ENCODE measurements around the gene YES1. TPM values are rescaled to one million over a fixed set of nuclear protein-coding genes. Genes with fewer than 3 reads are reported as not detected.

The YES1 gene
- polyA plus RNA-seq, 1 donor (not counting 4 experiments of a cell fraction or from before 2014, with no cell fraction given), result 22.9 TPM

DNA sequence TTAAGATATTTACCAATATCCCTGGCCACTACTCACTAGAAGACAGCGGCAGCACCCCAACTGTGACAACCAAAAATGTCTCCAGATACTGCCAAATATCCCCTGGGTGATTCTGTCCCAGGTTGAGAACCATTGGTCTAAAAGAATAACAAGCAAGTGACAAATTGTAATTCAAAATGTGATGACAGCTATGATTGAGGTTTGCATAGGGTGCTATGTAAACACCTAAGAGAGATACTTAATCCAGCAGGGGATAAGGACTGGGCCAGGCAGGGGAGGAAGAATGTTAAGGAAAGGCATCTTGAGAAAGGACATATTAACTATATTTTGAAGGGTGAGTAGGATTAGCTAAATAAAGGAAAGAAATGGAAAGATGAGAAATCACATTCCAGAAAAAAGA, 61.6 kb downstream of the YES1 start:
- FAIRE-seq (no peak), DNase-seq (ENCODE audit: low read depth, low spot score) (no peak)
- dilution Hi-C loops (cut with MboI; ENCODE audit: extremely low pct_ligation_motif_present, low sequenced_read_pairs), result no loop called here
- H3K9ac ChIP-seq (ENCODE audit: control insufficient read depth, extremely low read depth, insufficient read depth, low read length), result no peak overlapping the region
- H2AFZ ChIP-seq (ENCODE audit: control insufficient read depth, low read length), result no peak overlapping the region
- no peak overlapping the region for H3K4me2 ChIP-seq (ENCODE audit: control insufficient read depth, extremely low read depth, insufficient read depth, low read depth, low read length)
- no peaks in the 10 kb centered on the region for H3K27me3 ChIP-seq (ENCODE audit: control insufficient read depth, extremely low read depth, insufficient read depth, low read length)
- H3K9me1 ChIP-seq (ENCODE audit: control insufficient read depth, extremely low read depth, insufficient read depth, low read length), result no peaks in the 10 kb centered on the region
- no peaks in the 10 kb centered on the region for H4K20me1 ChIP-seq (ENCODE audit: control insufficient read depth, extremely low read depth, insufficient read depth, low read length)
- no peaks in the 10 kb centered on the region for H3K4me1 ChIP-seq (ENCODE audit: control insufficient read depth, extremely low read depth, insufficient read depth, low read length)
- no peaks in the 10 kb centered on the region for H3K9me3 ChIP-seq (ENCODE audit: control insufficient read depth, low read depth, low read length)
- H3K79me2 ChIP-seq (ENCODE audit: control insufficient read depth, insufficient read depth, low read length), result no peaks in the 10 kb centered on the region
- TF ChIP-seq EZH2 (IDR thresholded peaks at IDR 0.05; ENCODE audit: low read length), result no peak
- no peak overlapping the region for H3K27ac ChIP-seq (ENCODE audit: control insufficient read depth, insufficient read depth, low read length)
- no peak overlapping the region for H3K4me3 ChIP-seq (ENCODE audit: control insufficient read depth in 2 of 3, extremely low read depth in 1 of 3, insufficient read depth in 2 of 3, low read depth in 1 of 3, low read length in 3 of 3)
- peaks cover 0 to 4% of the 10 kb centered on the region in 2 experiments for H3K36me3 ChIP-seq (ENCODE audit: control insufficient read depth in 2 of 2, extremely low read depth in 1 of 2, insufficient read depth in 2 of 2, low read length in 2 of 2)

DNA sequence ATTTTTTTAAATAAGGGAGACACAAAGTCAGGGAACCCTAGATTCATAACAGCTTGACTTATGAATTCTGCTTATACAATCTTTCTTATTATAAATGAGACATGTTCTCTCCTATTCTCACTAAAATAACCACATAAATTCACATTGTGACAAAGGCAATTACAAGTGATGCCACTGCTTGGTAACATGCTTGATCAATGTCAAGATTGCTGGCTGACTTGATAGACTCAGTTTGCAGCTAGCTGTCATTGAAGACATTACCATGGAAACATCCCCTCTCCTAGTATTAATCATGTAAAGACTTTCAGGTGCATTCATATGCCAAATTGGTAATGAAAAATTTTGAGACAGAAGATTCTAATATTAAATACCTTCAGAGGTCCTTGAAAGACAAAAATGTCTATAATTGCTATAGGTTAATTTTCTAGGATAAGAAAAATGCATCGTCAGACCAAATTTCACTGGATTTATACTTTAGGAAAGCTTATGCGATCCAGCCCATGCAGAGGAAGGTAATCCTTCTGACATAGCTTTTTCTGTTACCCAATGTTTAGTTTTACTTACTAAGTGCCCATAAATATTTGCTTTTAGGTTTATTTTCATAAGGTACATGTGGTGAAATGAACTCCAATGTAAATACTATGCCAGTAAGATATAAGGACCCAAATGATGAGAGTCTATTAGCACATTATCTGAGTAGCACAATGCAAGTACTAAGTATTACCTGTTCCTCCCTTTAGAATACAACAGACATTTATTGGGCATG, 67.0 kb downstream of the YES1 start:
- H4K20me1 ChIP-seq (ENCODE audit: control insufficient read depth, extremely low read depth, insufficient read depth, low read length), result no peaks in the 10 kb centered on the region
- dilution Hi-C loops (cut with MboI; ENCODE audit: extremely low pct_ligation_motif_present, low sequenced_read_pairs), result loop anchor here (5.0 kb wide), 1 partner anchor 87 kb away; no protein-coding TSS in a partner anchor
- H3K36me3 ChIP-seq (ENCODE audit: control insufficient read depth in 2 of 2, extremely low read depth in 1 of 2, insufficient read depth in 2 of 2, low read length in 2 of 2), result peaks cover 5 to 10% of the 10 kb centered on the region in 2 experiments
- H3K9me1 ChIP-seq (ENCODE audit: control insufficient read depth, extremely low read depth, insufficient read depth, low read length), result no peaks in the 10 kb centered on the region
- no peaks in the 10 kb centered on the region for H3K9me3 ChIP-seq (ENCODE audit: control insufficient read depth, low read depth, low read length)
- FAIRE-seq (no peak), DNase-seq (ENCODE audit: low read depth, low spot score) (no peak)
- no peak overlapping the region for H3K4me3 ChIP-seq (ENCODE audit: control insufficient read depth in 2 of 3, extremely low read depth in 1 of 3, insufficient read depth in 2 of 3, low read depth in 1 of 3, low read length in 3 of 3)
- H3K27ac ChIP-seq (ENCODE audit: control insufficient read depth, insufficient read depth, low read length), result no peak overlapping the region
- no peaks in the 10 kb centered on the region for H3K27me3 ChIP-seq (ENCODE audit: control insufficient read depth, extremely low read depth, insufficient read depth, low read length)
- H3K79me2 ChIP-seq (ENCODE audit: control insufficient read depth, insufficient read depth, low read length), result no peaks in the 10 kb centered on the region
- H3K4me1 ChIP-seq (ENCODE audit: control insufficient read depth, extremely low read depth, insufficient read depth, low read length), result no peaks in the 10 kb centered on the region
- no peak overlapping the region for H2AFZ ChIP-seq (ENCODE audit: control insufficient read depth, low read length)
- no peak for TF ChIP-seq EZH2 (IDR thresholded peaks at IDR 0.05; ENCODE audit: low read length)
- TF ChIP-seq, protein P1, sequence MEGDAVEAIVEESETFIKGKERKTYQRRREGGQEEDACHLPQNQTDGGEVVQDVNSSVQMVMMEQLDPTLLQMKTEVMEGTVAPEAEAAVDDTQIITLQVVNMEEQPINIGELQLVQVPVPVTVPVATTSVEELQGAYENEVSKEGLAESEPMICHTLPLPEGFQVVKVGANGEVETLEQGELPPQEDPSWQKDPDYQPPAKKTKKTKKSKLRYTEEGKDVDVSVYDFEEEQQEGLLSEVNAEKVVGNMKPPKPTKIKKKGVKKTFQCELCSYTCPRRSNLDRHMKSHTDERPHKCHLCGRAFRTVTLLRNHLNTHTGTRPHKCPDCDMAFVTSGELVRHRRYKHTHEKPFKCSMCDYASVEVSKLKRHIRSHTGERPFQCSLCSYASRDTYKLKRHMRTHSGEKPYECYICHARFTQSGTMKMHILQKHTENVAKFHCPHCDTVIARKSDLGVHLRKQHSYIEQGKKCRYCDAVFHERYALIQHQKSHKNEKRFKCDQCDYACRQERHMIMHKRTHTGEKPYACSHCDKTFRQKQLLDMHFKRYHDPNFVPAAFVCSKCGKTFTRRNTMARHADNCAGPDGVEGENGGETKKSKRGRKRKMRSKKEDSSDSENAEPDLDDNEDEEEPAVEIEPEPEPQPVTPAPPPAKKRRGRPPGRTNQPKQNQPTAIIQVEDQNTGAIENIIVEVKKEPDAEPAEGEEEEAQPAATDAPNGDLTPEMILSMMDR (optimal IDR thresholded peaks at IDR 0.05 in 1 of 3, IDR thresholded peaks at IDR 0.05 in 1 of 3, conservative IDR thresholded peaks at IDR 0.05 in 1 of 3; ENCODE audit: extremely low read depth in 1 of 3, insufficient read depth in 2 of 3, low read length in 3 of 3), result no peak
- H3K9ac ChIP-seq (ENCODE audit: control insufficient read depth, extremely low read depth, insufficient read depth, low read length), result no peak overlapping the region
- H3K4me2 ChIP-seq (ENCODE audit: control insufficient read depth, extremely low read depth, insufficient read depth, low read depth, low read length), result no peak overlapping the region

Measured in keratinocyte (primary cell).